Panc1 (cell line): ENCODE measurements around the gene DLK2.

Experiments used
- POLR2AphosphoS5 ChIP-seq: IDR thresholded peaks from 2 replicates; pipeline ENCODE4 v1.6.1; 2012; ENCODE audit warnings: mild to moderate bottlenecking, low read depth, low read length, moderate library complexity
- TCF7L2 ChIP-seq: IDR thresholded peaks from 2 replicates; pipeline ENCODE4 v1.6.1; 2011; ENCODE audit warnings: mild to moderate bottlenecking, low read depth, low read length, inconsistent platforms
- TF ChIP-seq, protein P1 (sequence below): fragments of 450-650 bp; IDR thresholded peaks from 2 replicates; pipeline ENCODE4 v1.5.1; 2017; ENCODE audit warnings: mild to moderate bottlenecking

DNA sequence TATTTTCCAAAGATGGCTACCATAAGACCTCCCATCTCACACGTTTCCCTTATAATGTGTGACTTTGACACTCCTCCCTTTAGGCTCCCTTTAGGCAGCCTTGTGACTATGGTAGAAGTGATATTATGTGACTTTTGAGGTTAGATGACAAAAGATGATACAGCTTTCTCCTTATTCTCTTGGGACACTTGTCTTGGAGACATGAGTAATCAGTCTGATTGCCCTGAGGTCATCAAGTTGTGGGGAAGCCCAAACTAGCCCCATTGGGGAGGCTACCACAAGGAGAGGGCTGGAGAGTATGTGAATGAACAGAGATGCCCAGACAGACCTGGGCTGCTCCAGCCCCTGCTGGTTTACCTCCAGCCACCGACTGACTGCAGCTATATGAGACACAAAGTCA lies 10.6 kb upstream of the DLK2 start:
- TF ChIP-seq POLR2AphosphoS5 (no peak), TCF7L2 (no peak)
- TF ChIP-seq, protein P1, sequence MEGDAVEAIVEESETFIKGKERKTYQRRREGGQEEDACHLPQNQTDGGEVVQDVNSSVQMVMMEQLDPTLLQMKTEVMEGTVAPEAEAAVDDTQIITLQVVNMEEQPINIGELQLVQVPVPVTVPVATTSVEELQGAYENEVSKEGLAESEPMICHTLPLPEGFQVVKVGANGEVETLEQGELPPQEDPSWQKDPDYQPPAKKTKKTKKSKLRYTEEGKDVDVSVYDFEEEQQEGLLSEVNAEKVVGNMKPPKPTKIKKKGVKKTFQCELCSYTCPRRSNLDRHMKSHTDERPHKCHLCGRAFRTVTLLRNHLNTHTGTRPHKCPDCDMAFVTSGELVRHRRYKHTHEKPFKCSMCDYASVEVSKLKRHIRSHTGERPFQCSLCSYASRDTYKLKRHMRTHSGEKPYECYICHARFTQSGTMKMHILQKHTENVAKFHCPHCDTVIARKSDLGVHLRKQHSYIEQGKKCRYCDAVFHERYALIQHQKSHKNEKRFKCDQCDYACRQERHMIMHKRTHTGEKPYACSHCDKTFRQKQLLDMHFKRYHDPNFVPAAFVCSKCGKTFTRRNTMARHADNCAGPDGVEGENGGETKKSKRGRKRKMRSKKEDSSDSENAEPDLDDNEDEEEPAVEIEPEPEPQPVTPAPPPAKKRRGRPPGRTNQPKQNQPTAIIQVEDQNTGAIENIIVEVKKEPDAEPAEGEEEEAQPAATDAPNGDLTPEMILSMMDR = no peak
